HG03342 (cell line): ENCODE results near the gene RCL1.
A peak's percentile ranks its signal among the peaks of the same experiment; 100 is the strongest.
"Not testable (repeated sequence)": the region's sequence is repeated elsewhere in the genome, so short reads cannot be mapped to it uniquely, and the experiment has no call there.

Experiments used
- ATAC-seq: cut with Tn5 transposase; IDR thresholded peaks from one replicate; pipeline ENCODE4 v1.9.1; 2021; ENCODE audit warnings: mild to moderate bottlenecking, moderate library complexity; ENCODE audit not compliant: unreplicated experiment

The RCL1 gene, protein sequence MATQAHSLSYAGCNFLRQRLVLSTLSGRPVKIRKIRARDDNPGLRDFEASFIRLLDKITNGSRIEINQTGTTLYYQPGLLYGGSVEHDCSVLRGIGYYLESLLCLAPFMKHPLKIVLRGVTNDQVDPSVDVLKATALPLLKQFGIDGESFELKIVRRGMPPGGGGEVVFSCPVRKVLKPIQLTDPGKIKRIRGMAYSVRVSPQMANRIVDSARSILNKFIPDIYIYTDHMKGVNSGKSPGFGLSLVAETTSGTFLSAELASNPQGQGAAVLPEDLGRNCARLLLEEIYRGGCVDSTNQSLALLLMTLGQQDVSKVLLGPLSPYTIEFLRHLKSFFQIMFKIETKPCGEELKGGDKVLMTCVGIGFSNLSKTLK

DNA sequence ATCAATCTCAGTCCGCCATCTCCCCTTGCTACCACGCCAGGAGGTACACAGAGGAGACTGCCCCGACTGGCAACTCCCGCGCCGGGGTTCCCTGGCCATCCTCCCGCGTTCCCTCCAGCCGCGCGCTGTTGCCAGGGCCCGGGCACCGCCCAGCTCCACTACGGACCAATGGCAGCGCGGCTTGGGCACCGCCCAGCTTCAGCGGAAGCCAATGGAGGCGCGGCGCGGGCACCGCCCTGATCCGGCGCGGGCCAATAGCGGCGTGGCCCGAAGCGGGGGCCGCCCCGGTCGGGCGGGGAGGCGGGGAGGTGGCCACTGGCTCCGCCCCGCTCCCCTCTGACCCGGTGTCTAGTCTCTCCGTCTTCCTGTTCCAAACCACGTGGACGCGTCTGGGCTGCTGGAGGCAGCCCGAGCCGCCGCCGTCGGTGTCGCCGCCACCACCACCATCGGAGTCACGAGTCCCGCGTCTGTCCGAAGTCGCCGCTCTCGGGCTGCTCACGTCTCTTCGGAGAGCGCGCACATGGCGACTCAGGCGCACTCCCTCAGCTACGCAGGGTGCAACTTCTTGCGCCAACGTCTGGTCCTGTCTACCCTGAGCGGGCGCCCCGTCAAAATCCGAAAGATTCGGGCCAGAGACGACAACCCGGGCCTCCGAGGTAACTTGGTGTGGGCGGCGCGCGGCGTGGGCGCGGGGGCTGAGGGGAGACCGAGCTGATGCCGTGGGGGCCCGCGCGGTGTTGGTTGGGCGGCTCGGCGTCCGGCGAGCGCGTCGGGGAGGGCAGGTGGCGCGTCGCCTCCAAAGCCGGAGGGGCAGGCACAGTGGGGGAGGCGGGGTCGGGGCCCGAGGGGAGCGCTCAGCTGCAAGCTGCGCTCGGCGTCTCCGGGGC, at the start of gene RCL1:
Gene RCL1, plus strand, starts transcription at position 373 of the 887 bp plus-strand sequence. Its CDS starts 148 bp downstream, at position 521.
- ATAC-seq, result peak; percentile 93

DNA sequence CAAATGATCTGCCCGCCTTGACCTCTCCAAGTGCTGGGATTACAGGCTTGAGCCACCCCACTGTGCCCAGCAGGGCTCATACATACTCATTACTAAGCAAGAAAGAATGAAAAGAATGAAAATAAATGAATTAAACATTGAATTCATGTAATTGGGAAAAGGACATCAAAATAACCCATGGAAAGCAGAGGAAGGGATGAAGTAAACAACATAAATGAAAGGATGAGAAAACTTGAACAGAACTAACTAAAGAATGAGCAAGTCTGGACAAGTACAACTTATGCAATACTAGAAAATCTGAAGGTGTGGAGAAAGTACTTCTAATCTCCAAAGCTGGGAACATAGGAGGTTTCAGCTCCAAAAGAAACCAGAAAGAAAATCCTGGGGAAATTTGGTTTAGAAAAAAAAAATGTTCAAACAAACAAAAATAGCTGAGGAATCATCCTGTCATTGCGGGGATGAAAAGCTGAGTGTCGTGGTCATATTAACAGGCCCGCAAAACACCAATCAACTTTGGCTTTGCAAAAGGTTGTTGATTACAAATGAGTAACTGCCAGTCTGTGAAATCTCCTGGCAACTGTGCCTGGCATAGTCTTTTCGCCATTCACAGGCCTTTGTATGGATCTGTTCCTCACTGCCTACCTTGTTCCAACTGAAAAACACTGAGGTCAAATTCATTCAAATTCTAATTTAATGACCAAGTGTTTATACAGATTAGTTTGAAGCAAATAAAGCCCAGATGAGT, 49.4 kb upstream of the RCL1 start:
- no peak for ATAC-seq

DNA sequence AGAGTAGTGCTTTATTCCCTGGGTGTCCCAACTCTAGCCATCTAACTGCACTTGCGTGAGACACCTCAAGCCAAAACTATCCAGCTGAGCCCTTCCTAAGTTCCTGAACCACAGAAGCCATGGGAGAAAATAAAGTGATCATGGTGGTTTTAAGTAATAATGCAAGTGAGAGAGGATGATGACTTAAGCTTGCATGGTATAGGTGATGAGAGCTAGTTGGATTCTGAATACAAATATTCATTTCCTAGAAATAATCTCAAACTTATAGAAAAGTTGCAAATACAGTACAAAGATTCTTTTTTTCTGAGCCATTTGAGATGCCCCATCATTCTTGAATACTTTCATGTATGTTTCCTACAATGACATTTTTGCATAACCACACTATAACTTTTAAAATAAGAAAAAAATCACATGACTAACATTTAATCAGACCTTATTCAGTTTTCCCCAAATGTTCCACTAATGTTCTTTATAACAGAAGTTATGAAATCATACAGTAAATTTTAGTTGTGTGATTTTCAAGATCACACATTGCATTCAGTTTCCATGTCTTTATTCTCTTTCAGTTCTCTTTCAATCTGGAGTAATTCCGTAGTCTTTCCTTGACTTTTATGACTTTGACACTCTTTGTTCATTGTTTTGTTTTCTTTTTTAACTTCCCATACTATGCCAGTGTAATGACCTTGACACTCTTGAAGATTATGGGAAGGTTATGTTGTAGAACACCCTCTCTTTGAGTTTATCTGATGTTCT, 46.3 kb upstream of the RCL1 start:
- no peak for ATAC-seq

DNA sequence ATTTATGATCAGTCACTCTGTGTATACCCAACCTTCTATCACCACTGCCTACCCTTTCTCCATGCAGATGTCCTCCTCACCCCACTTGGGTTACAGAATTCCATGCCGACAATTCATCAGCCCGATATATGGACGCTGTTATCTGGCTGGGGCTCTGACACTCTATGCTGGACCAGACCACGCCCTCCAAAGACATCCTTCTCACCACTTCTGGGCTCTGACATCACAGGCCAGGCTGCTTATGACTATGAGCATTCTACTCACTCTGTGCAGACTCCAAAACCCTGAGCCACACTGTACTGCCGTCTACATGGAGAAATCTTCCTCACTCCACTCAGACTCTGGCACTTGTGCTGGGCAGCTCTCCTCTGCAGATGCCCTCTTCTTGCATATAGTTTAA, 44.1 kb upstream of the RCL1 start:
- ATAC-seq, result no peak

DNA sequence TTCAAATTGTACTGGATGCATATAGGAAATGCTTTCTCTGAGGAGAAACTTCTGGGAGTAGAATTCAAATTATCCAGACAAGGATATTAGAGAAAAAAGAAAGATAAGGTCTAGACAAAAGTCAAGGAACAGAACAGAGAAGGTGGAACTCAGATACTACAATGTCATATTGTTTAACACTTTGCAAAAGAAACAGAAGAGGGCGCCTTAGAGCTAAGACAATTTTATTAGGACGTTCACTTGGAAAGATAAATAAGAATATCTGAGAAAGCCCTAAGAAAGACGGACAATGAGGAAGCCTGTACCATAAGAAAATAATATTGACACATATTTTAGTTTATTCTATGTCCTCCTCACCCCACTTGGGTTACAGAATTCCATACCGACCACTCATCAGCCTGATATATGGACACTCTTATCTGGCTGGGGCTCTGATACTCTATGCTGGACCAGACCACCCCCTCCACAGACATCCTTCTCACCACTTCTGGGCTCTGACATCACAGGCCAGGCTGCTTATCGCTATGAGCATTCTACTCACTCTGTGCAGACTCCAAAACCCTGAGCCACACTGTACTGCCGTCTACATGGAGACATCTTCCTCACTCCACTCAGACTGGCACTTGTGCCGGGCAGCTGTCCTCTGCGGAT, 42.6 kb upstream of the RCL1 start:
- no peak for ATAC-seq

DNA sequence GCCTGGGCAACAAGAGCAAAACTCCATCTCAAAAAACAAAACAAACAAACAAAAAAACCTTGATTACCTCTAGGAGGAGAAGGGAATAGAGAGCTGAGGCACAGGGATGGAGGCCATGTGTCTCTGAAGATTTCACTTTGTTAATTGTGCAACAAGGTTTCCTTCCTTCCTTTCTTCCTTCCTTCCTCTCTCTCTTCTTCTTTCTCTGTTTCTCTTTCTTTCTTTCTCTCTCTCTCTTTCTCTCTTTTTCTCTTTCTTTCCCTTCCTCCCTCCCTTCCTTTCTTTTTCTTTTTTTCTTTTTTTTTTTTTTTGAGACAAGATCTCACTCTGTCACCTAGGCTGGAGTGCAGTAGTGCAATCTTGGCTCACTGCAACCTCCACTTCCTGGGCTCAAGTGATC, 38.2 kb upstream of the RCL1 start:
- ATAC-seq, result not testable (repeated sequence)

DNA sequence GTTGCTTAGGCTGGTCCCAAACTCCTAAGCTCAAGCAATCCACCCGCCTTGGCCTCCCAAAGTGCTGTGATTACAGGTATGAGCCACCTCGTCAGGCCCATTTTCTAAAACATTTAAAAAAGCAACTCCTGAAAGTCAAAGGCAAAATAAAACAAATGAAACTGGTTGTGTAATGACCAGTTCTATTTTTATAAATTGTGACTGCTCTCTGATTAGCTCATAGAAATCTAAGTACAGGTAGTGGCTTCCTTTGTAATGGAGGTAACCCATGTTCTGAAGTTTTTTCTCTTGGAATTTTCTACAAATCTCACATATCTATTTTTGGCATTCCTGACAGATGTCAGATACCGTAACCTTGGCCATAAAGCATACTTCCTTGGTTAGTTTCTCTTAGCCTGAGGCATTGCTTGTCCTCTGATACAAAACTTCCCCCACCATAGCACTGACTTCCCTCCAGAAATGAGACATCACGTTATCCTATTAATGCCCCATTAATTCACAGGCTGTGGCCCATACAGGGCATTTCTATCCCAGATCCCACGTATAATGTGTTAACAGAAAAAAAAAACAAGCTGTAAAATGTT, 37.6 kb upstream of the RCL1 start:
- ATAC-seq, result no peak

DNA sequence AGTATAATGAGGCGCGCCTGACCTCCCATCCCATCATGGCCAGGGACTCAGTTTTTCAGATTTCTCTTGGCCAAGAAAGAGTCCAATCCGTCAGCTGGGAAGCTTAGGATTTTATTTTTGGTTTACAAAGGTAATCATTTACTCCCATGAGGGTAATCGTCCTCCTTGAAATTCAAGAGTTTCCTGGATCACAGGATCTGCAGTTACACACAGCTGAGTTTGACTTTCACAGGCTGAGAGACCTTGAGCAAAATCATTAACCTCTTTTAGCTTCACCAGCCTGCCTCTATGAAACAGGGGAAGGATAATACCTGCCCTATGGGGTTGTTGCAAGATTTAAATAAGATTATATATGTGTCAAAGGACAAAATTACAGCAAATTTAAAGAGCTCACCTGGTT, 36.3 kb upstream of the RCL1 start:
- no peak for ATAC-seq

DNA sequence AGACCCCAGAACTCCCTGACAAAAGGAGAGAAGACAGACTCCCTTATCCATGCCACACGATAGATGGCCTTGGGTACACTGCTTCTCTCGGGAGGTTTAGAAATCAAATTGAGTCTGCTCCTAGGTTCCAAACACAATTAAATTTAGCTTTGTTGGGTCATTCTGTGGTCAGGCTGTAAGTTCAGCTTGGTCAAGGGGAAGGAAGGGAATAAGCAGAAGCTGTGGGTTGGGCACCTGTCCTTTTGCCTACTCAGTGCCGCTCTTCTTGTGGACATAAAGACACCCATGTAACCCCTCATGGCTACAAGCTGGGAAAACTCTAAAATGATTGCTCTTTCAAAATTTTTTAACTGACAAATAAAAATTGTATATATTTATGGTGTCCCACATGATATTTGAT, 32.6 kb upstream of the RCL1 start:
- no peak for ATAC-seq

DNA sequence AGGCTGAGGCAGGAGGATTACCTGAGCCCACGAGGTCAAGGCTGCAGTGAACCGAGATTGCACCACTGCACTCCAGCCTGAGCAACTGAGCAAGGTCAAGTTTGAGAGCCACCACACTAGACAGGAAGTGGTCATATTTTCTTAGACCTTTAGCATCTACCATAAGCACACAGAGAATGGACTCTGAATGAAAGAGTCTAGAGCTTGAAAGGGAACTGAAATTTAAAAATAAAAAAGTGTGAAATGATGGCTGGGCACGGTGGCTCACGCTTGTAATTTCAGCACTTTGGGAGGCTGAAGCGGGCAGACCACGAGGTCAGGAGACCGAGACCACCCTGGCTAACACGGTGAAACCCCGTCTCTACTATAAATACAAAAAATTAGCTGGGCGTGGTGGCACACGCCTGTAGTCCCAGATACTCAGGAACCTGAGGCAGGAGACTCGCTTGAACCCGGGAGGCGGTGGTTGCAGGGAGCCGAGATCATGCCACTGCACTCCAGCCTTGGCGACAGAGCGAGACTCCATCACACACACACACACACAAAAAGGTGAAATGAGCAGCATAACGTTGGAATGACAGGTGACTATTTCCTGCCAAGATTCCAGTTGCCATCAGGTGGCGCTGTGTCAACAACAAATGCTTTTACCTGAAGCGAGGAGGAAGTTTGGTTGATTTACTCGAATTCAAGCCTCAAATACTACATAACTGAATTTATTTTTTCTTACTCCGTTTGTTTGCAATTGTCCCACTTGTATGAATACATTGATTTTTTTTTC, 30.4 kb upstream of the RCL1 start:
- ATAC-seq, result peak; percentile 77

DNA sequence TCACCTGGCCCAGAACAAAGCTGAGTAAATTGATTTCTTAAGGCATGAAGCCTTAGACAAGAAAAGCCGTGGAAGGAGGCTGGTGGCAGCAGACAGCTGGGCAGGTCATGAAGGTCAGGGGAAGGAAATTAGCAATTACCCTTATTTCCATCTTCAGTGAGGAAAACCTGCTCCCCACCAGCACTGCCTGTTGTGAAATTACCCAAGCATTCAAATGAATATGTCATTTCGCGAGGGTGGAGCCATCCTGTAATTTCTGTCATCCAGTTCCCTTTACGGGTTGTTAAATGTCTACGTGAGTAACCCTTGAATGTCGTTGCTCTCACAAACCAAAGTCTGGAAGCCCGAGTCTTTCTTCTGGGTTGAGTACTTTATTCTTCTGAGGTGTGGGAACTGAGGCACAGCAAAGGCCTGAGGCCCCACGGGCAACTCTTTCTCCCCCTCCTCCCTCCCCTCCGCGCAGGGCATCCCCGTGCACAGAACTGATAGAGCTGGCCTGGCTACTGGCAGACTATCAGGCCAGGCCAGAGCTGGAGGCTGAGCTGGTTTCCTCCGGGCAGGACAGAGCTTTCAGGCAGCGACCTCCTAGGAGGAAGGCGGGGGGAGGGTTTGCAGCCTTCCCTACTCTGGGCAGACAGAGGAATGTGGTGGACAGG, 29.7 kb upstream of the RCL1 start:
- ATAC-seq, result no peak

DNA sequence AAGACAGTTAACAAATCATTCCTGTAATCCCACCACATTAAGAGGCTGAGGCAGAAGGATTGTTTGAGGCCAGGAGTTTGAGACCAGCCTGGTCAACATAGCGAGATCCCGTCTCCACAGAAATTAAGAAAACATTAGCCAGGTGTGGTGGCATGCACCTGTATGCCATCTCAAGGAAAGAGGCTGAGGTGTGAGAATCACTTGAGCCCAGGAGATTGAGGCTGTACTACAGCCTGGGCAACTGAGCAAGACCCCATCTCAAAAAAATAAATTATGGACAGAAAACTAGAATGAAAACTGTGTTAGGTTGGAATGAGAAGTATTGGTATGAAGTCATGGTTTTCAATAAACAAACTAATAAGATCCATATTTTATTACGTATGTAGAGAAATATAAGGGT, 28.7 kb upstream of the RCL1 start:
- ATAC-seq, result no peak

DNA sequence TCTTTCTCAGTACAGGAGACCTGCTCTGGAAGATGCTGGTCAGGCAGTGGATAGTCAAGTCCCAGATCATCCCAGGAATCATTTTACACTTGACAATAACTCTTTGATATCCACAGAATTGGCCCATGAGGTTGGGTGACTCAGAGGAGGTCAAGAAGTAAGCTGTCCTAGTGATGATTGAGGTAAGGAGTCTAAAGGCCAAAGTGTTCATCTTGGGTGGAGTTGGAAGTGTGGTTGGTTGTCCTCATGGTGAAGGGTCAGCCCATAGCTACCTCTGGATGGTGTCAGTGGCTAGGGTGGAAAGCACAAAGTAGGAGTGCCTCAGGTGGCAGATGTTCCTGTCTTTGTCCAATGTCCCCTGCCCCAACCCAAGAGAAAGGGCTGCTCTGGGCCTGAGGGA, 24.1 kb upstream of the RCL1 start:
- ATAC-seq, result no peak

DNA sequence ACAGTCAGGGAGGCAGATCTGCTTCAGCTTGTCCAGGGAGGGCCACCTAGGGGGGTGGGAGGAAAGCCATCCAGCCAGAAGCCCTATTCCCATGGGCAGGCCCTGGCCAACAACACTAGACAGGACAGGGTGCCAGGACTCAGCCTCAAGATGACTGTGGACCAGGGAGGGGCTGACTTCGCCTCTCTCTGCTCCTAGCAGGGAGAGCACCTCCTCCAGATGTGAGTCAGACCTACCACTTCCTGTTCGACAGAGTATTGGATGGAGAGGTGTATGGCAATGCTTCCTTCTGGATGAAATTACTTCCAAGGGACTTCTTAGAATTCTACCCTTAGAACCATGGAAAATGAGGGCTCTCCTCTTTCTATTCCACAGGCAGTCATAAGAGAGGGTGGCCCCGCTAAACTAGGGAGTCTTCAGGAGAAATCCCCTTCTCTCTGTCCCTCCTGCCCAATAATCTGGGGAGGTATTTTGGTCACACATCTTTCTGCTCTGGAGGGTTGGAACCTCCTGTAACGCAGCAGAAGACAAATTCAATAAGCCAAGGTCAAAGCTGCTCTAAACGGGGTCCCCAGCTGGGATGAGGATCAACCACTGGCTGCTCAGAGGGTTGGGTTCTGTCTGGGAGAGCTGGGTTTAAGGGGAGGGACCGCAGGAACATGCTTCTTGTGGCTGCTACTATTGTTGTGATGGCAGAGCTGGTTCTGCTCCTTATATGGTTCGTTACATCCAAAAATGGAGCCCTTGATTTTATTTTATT, 23.2 kb upstream of the RCL1 start:
- ATAC-seq, result no peak

DNA sequence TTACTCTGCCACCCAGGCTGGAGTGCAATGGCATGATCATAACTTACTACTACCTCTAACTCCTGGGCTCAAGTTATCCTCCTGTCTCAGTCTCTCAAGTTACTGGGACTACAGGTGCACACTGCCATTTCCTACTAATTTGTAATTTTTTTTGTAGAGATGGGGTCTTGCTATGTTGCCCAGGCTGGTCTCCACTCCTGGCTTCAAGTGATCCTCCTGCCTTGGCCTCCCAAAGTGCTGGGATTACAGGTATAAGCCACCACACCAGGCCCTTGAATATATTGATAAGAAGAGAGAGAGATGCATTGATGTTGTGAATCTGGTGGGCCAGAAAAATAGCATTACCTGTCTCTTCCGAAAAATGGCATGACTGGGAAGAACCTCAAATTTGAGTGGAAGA, 21.0 kb upstream of the RCL1 start:
- ATAC-seq, result no peak

DNA sequence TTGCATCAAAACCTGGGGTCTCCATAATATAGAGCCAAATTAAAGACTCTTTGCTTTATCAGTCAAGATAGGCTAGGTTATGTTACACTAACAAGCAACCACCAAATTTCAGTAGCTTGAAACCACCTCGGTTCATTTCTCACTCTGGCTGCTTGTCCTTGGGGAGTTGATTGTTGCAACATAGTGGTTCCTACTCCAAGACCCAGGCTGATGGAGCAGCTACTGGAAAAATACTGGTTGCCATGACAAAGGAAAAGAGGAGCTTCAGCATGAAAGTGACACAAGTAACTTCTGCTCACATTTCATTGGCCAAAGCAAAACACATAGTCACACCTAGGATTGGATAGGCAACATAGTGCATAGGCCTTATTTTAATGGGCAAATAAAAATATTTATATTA, 18.5 kb upstream of the RCL1 start:
- no peak for ATAC-seq

DNA sequence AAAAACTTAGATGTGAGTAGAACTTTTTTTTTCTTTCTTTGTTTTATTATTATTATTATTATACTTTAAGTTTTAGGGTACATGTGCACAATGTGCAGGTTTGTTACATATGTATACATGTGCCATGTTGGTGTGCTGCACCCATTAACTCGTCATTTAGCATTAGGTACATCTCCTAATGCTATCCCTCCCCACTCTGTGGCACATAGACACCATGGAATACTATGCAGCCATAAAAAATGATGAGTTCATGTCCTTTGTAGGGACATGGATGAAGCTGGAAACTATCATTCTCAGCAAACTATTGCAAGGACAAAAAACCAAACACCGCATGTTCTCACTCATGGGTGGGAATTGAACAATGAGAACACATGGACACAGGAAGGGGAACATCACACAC, 17.8 kb upstream of the RCL1 start:
- not testable (repeated sequence) for ATAC-seq

DNA sequence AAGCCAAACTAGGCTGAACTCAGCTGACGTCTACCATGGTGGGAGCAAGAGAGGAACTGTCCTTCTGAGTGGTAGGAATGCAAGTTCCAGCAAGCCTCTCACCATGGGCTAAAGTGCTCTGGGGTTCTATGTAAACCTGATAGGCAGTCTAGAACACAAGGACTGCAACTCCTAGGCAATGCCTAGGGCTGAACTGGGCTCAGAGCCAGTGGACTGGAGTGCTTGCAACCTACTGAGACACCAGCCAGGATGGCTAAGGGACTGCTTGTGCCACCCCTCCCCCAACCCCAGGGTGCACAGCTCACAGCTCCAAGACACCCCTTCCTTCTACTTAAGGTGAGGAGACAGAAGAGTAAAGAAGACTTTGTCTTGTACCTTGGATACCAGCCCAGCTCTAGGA, 12.1 kb upstream of the RCL1 start:
- no peak for ATAC-seq
